ES-I3 (cell line): ENCODE measurements around the gene PDILT.

ENCODE experiments used
- H3K36me3 ChIP-seq: 2 replicates; pipeline ENCODE4 v1.6.1; 2013; ENCODE audit warnings: mild to moderate bottlenecking, low read length, control low read depth, moderate library complexity; ENCODE audit not compliant: insufficient read depth
- H3K4me1 ChIP-seq: 2 replicates; pipeline ENCODE4 v1.6.1; 2013; ENCODE audit warnings: mild to moderate bottlenecking, control low read depth, low read length; ENCODE audit not compliant: insufficient read depth
- H3K9ac ChIP-seq: 2 replicates; pipeline ENCODE4 v1.6.1; 2013; ENCODE audit warnings: low read depth, mild to moderate bottlenecking, low read length, moderate library complexity
- H3K9me3 ChIP-seq: 2 replicates; pipeline ENCODE4 v1.6.1; 2013; ENCODE audit warnings: mild to moderate bottlenecking, low read length, moderate library complexity; ENCODE audit not compliant: control insufficient read depth, insufficient read depth

PDILT gene

DNA sequence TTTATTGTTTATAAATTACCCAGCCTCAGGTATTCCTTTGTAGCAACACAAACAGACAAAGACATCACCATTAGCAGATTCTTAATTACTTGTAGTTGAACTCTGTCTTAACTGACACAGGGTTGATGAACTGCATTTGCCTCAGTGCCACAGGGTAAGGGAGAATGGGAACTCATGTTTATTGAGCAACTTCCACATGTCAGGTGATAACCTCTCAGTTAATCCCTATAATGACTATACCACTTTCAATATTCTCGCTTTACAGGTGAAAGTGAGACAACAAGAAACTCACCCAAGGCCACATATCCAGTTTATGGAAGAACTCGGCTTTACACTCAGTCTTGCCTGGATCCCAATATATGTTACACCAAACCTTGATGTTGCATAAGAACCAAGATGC is 8.6 kb downstream of the PDILT start:
- Histone ChIP-seq H3K36me3 (no peaks in the 10 kb centered on the region), H3K4me1 (no peaks in the 10 kb centered on the region), H3K9ac (no peak overlapping the region), H3K9me3 (no peaks in the 10 kb centered on the region)

DNA sequence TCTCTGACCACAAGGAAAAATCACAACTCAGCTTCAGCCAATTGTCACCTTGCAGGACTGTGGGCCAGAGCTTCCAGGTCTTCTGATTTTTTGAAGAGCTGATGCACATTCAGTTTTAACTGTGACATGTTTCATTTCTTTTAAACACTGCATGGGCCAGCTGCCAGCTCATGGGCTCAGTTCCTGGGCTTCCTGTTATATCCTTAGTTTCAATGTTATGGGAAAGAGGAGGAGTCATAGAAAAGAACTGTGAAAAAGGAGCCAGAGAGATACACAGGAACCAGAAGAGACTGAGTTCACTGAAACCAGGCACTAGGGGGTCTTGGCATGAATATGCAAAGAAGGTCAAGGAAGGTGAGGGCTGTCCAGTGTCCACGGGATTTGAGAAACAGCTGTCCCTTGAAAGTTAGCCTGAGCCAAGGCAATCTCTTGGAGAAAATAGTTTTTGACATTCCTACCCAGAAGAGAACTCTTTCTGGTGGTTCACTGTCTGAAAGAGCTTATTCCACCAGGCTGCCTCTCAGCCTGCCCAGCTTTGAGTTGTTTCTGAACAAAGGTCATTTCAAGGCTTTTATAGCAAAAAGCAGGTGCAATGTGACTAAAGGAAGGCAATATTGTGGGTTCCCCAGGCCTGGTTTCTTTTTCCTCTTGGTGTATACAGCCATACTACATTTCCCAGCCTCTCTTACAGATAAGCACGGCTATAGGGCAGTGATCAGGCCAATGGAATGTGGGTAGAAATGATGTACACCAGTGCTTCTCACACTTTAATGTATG is 10.5 kb downstream of the PDILT start:
- H3K9me3 ChIP-seq = no peaks in the 10 kb centered on the region
- H3K4me1 ChIP-seq = no peaks in the 10 kb centered on the region
- H3K36me3 ChIP-seq = no peaks in the 10 kb centered on the region
- H3K9ac ChIP-seq = no peak overlapping the region

DNA sequence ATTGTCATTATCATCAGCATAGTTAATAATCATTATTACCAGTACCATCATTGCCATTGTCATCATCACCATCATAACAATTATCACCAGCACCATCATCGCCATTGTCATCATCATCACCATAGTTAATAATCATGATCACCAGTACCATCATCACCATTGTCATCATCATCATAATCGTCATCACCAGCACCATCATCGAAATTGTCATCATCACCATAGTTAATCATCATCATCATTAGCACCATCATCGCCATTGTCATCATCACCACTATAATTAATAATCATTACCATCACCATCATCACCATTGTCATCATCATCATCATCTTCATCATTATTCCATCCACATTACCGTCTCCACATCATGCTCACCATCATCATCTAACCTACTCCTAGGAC is 13.5 kb downstream of the PDILT start:
- no peaks in the 10 kb centered on the region for H3K36me3 ChIP-seq
- no peaks in the 10 kb centered on the region for H3K9me3 ChIP-seq
- H3K9ac ChIP-seq = no peak overlapping the region
- no peaks in the 10 kb centered on the region for H3K4me1 ChIP-seq

DNA sequence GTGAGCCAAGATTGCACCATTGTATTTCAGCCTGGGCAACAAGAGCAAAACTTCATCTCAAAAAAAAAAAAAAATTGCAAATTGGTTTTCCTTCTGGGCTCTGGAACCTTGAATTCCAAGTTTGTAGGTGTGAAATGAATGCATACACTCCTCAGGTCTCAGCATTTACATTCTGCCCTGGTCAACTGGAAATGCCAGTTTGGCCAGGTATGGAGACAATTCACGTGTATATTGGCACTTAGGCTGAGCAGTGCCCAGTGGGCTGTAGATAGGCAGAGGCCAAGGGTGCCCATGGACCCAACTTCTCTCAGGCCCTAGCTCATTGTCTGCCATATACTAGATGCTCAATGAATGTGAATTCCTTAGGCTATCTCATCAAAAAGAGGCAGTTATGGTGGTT is 15.7 kb downstream of the PDILT start:
- Histone ChIP-seq H3K4me1 (no peaks in the 10 kb centered on the region), H3K9me3 (no peaks in the 10 kb centered on the region), H3K36me3 (no peaks in the 10 kb centered on the region), H3K9ac (no peak overlapping the region)

GRCh38 chr16:20387978-20388377 is 16.6 kb downstream of the PDILT start:
- no peaks in the 10 kb centered on the region for H3K36me3 ChIP-seq
- no peaks in the 10 kb centered on the region for H3K9me3 ChIP-seq
- H3K9ac ChIP-seq = no peak overlapping the region
- no peaks in the 10 kb centered on the region for H3K4me1 ChIP-seq

GRCh38 chr16:20385844-20386832 is 18.4 kb downstream of the PDILT start:
- H3K9ac ChIP-seq = peak overlapping the region; percentile 56

DNA sequence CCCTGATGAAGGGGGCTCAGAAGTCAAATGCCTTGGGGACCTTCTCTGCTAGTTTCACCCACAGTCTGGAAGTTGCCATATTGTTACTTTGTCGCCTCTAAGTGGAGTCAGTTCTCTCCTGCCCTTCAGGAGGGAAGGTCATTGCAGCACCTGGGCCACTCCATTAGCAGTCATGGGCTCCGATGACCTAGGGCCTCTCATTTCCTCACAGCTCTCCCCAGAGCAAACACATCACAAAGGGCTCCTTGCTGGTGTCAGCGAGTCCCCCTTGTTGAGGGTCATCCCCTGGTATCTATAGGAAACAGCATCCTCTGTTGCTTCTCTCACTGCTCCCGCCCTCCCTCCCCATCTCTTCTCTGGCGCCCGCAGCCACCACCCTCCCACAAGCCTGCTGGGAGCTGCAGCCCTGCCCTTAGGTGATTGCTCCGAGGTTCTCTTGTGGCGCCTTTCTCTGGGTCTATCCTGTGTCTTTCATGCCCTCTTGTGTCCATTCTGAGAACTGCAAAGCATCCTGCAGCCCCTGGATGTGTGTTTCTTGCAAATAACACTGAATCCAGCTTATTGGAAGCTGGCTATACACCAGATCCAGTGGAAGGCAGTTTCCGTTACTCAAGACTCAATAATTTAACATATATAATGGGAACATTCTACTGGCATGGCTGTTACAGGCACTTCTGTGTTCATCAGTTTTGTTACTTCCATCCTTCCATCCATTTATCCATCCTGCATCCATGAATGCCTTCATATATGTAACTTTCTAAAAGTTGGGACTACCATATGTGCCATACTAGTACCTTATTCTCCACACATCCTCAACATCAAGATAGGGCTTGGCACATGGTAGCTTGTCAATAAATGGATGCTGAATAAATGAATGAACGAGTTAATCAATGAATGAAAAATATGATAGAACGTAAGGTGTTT is 21.2 kb downstream of the PDILT start:
- no peak overlapping the region for H3K9ac ChIP-seq
- H3K4me1 ChIP-seq = no peaks in the 10 kb centered on the region
- no peaks in the 10 kb centered on the region for H3K9me3 ChIP-seq
- H3K36me3 ChIP-seq = no peaks in the 10 kb centered on the region

More at GRCh38 chr16:20385844-20386832, 18.4 kb downstream of the PDILT start:
- H3K4me1 ChIP-seq = no peaks in the 10 kb centered on the region
- no peaks in the 10 kb centered on the region for H3K36me3 ChIP-seq
- no peaks in the 10 kb centered on the region for H3K9me3 ChIP-seq

DNA sequence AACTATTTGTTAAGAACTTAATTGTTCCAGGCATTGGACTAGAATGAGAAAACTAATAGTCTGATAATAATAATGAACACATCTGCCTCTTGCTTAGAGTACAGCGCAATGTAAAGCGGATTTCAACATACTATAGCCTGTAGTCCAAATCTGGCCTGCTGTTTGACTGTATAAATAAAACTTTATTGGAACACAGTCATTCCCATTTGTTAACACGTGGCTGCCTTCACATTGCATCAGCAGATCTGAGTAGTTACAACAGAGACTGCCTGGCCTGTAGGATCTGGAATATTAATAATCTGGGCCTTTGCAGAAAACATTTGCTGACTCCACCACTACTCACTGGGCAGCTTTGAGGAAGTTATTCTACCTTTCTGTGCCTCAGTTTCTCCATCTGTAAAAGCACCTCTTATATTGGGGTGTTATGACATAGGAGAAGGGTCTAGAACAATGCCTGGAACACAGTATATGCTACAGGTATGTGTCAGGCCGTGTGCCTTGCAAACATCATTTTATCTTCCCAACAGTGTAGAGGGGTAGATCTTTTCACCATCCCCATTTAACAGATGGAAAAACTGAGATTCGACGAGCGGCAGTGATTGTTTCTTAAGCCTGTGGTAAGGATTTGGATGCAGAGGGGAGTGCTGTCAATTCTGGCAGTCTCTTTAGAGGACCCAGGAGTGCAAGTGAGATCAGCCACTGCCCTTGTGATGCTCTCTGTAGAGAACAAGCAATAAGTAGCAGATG is 22.2 kb downstream of the PDILT start:
- Histone ChIP-seq H3K4me1 (no peaks in the 10 kb centered on the region), H3K36me3 (no peaks in the 10 kb centered on the region), H3K9me3 (no peaks in the 10 kb centered on the region), H3K9ac (no peak overlapping the region)

DNA sequence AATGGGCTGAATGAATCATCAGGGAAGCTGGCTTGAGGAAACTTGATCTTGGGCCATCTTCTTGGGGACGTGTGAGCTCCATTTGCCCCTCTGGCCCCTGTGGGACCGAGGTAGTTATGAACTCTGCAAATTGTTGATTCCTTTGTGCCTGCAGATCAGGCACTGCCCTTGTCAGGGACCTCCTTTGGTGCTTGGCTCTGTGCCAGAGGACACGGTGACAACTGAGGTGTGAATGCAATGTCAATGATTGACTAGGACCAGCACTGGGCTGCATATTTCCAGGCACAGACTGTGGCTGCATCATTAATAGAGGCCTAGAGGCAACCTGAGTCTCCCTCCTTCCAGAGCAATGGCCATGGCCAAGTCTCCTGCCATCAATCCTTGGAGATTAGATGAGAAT is 23.8 kb downstream of the PDILT start:
- Histone ChIP-seq H3K9ac (no peak overlapping the region), H3K9me3 (no peaks in the 10 kb centered on the region), H3K36me3 (no peaks in the 10 kb centered on the region), H3K4me1 (no peaks in the 10 kb centered on the region)

DNA sequence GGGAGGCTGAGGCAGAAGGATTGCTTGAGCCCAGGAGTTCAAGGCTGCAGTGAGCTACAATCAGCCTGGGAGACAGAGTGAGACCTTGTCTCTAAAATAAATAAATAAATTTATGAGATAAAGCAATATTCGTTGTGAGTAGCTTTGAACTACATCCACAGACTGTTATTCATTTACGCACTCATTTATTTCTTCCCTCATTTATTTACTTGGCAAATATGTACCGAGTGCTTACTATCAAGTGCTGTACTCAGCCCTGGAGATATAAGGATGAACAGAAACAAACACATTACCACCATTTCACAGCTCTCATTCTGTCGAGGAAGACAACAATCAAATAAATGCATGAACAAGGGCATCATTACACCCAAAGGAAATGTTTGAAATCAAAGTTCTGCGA is 27.4 kb downstream of the PDILT start:
- no peaks in the 10 kb centered on the region for H3K36me3 ChIP-seq

DNA sequence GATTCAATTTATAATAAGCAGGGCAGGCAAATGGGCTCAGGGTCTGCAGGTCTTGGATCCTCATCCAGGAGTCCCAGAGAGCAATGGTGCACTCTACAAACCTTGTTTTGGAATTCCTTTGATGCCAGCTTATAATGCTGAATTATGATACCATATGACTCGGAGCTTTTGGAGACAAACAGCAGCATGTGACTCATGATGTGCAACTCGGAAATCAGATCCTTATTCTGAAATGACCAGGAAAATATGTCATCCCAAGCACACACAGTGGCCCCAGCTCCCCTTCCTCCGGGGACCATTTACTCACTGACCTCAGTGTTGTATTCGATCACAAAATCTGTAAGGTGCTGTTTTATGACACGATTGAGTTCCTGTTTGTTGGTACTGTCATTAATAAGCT is 31.8 kb downstream of the PDILT start:
- no peaks in the 10 kb centered on the region for H3K36me3 ChIP-seq

More for the DNA sequence above, 27.4 kb downstream of the PDILT start:
- H3K9me3 ChIP-seq = 0 out of 2 replicates have a peak, but pooled peaks cover 2% of the 10 kb centered on the region
- no peak overlapping the region for H3K9ac ChIP-seq
- H3K4me1 ChIP-seq = no peaks in the 10 kb centered on the region

DNA sequence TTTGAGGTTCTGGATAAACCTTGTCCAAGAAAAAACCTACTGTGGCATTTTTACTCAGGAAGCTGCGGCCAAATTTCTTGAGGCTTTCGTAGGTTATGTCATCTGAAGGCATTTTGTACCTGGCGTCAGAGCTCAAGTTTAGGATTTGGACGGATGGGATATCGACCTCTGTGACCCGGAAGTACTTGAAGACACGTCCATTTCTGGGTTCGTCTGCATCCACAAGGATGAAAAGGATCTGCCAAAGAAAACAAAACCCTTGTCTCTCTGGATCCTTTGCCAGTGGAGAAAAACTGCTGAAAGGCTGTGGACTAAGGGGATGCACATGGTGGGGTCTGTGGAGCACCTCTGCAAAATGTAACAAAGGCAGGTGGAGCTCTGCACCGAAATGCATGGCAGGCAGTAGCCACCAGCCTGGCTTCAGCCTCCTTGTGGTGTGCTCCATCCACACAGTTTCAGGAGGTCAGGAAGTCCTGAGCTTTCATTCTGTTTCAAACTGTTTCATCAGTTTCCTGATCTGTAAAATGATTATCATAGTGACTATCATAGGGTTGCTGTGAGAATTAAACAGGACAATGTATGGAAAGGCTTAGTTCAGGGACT is 35.0 kb downstream of the PDILT start:
- Histone ChIP-seq H3K9ac (no peak overlapping the region), H3K4me1 (no peaks in the 10 kb centered on the region), H3K9me3 (0 out of 2 replicates have a peak, but pooled peaks cover 1% of the 10 kb centered on the region), H3K36me3 (no peaks in the 10 kb centered on the region)

More for the DNA sequence above, 31.8 kb downstream of the PDILT start:
- H3K4me1 ChIP-seq = no peaks in the 10 kb centered on the region
- 0 out of 2 replicates have a peak, but pooled peaks cover 2% of the 10 kb centered on the region for H3K9me3 ChIP-seq
- no peak overlapping the region for H3K9ac ChIP-seq

DNA sequence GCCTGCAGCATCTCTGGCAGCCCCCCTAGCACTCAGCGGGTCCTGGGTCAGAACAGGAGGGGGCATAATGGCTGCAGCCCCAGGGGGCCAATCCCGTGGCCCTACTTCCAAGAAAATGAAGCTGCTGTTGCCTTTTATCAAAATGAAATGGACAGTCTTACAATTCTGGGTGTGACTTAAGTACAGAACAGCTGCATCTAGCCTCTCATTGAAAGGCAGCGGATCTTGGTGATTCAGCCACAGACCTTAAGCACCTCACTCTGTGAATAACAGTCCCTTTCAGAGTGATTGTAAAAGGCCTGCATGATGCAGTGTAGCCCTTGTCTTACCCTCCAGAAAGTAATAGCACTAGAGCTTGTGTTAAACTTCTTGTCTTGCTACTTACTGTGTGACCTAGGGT is 40.5 kb downstream of the PDILT start:
- Histone ChIP-seq H3K4me1 (no peaks in the 10 kb centered on the region), H3K9ac (no peak overlapping the region), H3K9me3 (no peaks in the 10 kb centered on the region), H3K36me3 (no peaks in the 10 kb centered on the region)
